Activated CD8-positive, alpha-beta memory T cell treated with anti-CD3 and anti-CD28 coated beads for 4 hours (primary cell): ENCODE results near the gene ECSCR.
"Not testable (repeated sequence)": the region's sequence is repeated elsewhere in the genome, so short reads cannot be mapped to it uniquely, and the experiment has no call there.

Experiments used
- DNase-seq, 2 donors: peaks; one replicate each; pipeline ENCODE4 v3.0.0-alpha.2; 2020; ENCODE audit warnings: low read depth in 2 of 2

Gene ECSCR

GRCh38 chr5:139413963-139414362 is 48.6 kb downstream of the ECSCR start:
- DNase-seq = no peak

GRCh38 chr5:139413153-139413552 is 49.4 kb downstream of the ECSCR start:
- no peak for DNase-seq

GRCh38 chr5:139410993-139411828 is 51.3 kb downstream of the ECSCR start:
- DNase-seq = no peak

- DNase-seq = no peak
Measured at GRCh38 chr5:139410121-139410992, 52.2 kb downstream of the ECSCR start.

- not testable (repeated sequence) for DNase-seq
Measured at GRCh38 chr5:139409116-139409515, 53.4 kb downstream of the ECSCR start.

- no peak for DNase-seq
Measured at GRCh38 chr5:139408191-139408590, 54.4 kb downstream of the ECSCR start.

- DNase-seq = no peak
Measured at GRCh38 chr5:139407517-139407916, 55.0 kb downstream of the ECSCR start.

- DNase-seq = no peak
Measured at GRCh38 chr5:139406963-139407362, 55.6 kb downstream of the ECSCR start.

GRCh38 chr5:139404484-139404840 is 58.1 kb downstream of the ECSCR start:
- DNase-seq = no peak

GRCh38 chr5:139403787-139404483 is 58.6 kb downstream of the ECSCR start, which contains the start of gene SPATA24:
TSS of gene SPATA24 (minus strand) at chr5:139404089. CDS start at chr5:139404060, 29 bp downstream.
- peak; percentile 96 for DNase-seq

GRCh38 chr5:139403418-139403786 is 59.1 kb downstream of the ECSCR start:
- DNase-seq = no peak

GRCh38 chr5:139402561-139403158 is 59.9 kb downstream of the ECSCR start:
- DNase-seq = no peak

- no peak for DNase-seq
Measured at GRCh38 chr5:139401546-139401945, 61.0 kb downstream of the ECSCR start.

- DNase-seq = no peak
Measured at GRCh38 chr5:139399501-139400121, 62.9 kb downstream of the ECSCR start.
